HK-2 (cell line): ENCODE data around the gene ZNF790.

Experiments used
- DNase-seq: peaks from one replicate; pipeline ENCODE4 v3.0.0-alpha.2; 2018; ENCODE audit not compliant: unreplicated experiment

The ZNF790 gene

DNA sequence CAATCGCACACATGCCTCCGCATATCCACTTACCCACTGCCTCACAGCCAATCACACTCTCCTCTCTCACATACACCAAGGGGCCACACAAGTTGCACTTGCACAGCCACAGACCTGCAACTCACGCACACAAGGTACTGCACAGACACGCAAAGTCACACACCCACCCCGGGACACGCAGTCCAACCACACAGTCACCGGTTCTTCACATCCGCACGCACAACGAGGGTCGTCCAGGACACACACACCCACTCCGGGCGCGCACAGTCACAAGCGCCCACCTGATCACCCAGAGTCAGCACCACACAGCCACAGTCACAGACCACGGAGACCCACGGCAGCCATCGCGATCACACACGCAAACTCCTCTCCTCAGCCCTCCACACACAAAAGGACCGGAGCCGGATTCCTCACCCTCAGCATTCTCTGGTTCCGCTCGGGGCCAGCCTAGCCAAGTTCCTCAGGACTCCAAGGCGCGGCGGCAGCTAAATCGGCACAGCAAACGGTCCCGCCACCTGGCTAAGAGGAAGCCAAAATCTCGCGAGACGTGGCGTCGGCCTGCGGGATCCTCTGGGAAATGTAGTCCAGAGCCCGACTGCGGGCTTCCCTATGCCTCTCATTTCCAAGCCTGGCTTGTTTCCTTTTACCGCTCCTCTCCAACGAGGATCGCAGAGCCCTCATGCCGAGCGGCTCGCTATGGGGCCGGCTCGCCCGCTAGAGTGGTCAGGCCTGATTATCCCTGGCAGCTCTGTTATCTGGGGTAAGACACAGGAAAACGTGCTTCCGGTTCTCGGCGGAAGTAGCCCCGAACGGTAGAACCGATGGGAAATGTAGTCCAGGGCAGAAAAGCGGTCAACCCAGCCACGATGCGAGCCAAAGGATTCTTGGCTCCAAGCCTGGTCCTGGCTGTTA lies 65.6 kb downstream of the ZNF790 start, which contains the start of gene ZNF850:
ZNF850 (minus strand) TSS at position 497 of the 912 bp plus-strand sequence. CDS start 10,201 bp downstream, outside the sequence.
- peak; percentile 94 for DNase-seq

DNA sequence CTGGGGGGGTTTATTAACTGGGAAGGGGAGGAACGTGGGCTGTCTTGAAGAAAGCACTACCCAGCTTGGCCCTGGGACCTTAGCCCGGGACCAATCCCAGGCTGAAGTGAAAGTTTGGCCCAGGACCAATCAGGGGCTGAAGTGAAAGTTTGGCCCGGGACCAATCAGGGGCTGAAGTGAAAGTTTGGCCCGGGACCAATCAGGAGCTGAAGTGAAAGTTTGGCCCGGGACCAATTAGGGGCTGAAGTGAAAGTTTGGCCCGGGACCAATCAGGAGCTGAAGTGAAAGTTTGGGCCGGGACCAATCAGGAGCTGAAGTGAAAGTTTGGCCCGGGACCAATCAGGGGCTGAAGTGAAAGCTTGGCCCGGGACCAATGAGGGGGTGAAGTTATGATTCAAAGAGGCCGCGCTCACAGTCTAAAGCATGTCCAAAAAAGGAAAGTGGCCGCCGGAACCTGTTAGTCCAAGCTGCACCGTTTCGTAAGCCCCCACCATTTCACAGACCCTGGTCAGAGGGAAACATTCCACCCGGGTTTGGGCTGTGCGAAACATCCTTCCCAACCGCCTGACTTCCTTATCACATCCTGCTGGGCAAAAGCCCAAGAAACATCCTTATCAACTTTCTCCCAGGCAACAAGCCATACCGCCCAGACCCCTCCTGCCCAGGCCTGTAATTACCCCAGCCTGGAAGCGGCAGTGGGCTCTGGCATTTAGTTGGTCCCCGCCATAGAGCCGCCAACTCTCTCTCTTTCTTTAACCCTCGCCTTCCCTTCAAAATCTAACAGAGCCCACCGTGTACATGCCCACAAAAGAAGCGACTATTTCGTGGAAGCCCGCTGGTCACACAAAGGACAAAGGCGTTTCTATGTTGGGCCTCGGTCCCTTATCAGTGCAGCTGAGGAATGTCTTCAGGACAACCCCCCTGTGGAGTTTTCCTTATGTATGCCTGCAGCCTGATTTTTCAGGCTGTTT lies 66.6 kb downstream of the ZNF790 start:
- peak; percentile 75 for DNase-seq
